ENCODE data around the gene PCNX2.

GRCh38 chr1:233140974-233141373 lies 154.6 kb downstream of the PCNX2 start:
- TF ChIP-seq, protein P1, sequence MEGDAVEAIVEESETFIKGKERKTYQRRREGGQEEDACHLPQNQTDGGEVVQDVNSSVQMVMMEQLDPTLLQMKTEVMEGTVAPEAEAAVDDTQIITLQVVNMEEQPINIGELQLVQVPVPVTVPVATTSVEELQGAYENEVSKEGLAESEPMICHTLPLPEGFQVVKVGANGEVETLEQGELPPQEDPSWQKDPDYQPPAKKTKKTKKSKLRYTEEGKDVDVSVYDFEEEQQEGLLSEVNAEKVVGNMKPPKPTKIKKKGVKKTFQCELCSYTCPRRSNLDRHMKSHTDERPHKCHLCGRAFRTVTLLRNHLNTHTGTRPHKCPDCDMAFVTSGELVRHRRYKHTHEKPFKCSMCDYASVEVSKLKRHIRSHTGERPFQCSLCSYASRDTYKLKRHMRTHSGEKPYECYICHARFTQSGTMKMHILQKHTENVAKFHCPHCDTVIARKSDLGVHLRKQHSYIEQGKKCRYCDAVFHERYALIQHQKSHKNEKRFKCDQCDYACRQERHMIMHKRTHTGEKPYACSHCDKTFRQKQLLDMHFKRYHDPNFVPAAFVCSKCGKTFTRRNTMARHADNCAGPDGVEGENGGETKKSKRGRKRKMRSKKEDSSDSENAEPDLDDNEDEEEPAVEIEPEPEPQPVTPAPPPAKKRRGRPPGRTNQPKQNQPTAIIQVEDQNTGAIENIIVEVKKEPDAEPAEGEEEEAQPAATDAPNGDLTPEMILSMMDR (IDR thresholded peaks at IDR 0.05), result no peak
- TF ChIP-seq POLR2A (IDR thresholded peaks at IDR 0.05), result no peak

Measured in testis (tissue), 2 donors.